ENCODE results near the gene AHI1. TPM values are rescaled to one million over a fixed set of nuclear protein-coding genes. Genes with fewer than 3 reads are reported as not detected.
"Not testable (repeated sequence)": the region's sequence is repeated elsewhere in the genome, so short reads cannot be mapped to it uniquely, and the experiment has no call there.

The AHI1 gene
- total RNA-seq, 1 experiment from 2014 or later = 8.9 TPM

DNA sequence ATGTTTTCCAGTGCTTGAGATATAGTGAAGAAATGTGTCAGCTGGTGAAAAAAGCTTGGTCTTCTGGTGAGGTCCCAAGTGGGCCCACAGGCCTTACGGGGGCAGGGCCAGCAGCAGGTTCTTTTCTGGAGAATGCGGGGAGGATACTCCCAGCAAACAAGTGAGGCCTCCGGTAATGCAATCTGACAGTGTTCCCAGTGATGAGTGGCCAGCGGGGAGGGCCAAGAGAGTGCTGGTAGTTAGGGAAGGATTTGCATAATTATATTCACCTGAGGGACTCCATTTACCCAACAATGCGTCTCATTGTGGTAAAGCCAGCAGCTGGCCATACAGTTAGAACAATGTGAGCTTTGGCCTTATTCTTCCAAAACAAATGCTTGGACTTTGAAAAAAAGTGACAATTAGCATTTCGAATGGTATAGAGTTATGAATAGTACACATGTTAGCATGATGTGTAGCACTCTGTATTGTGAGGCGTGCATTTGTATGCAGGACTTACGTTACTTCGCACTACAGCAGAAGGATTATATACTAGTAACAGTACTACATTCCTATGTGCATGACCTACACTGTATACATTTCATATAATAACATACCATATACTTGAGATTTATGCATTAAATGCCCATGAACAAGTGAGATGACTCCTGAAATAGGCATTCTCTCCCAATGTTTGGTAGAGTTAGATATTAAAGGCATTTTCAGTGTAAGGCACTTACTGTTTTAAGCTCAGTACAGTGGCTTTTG, 246.6 kb downstream of the AHI1 start:
- H3K9ac ChIP-seq (ENCODE audit: low read length) = no peak overlapping the region
- no peak for ATAC-seq
- POLR2A ChIA-PET (ENCODE audit: unreplicated experiment) = no interaction called here

GRCh38 chr6:135250234-135250633, 247.3 kb downstream of the AHI1 start:
- no peak for TF ChIP-seq EZH2 (IDR thresholded peaks at IDR 0.05; ENCODE audit: low read length, unreplicated experiment)
- TF ChIP-seq, protein P1, sequence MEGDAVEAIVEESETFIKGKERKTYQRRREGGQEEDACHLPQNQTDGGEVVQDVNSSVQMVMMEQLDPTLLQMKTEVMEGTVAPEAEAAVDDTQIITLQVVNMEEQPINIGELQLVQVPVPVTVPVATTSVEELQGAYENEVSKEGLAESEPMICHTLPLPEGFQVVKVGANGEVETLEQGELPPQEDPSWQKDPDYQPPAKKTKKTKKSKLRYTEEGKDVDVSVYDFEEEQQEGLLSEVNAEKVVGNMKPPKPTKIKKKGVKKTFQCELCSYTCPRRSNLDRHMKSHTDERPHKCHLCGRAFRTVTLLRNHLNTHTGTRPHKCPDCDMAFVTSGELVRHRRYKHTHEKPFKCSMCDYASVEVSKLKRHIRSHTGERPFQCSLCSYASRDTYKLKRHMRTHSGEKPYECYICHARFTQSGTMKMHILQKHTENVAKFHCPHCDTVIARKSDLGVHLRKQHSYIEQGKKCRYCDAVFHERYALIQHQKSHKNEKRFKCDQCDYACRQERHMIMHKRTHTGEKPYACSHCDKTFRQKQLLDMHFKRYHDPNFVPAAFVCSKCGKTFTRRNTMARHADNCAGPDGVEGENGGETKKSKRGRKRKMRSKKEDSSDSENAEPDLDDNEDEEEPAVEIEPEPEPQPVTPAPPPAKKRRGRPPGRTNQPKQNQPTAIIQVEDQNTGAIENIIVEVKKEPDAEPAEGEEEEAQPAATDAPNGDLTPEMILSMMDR (conservative IDR thresholded peaks at IDR 0.05; ENCODE audit: low read depth, low read length) = no peak
- TF ChIP-seq EZH2phosphoT487 (IDR thresholded peaks at IDR 0.05; ENCODE audit: borderline replicate concordance, low read length) = no peak
- CTCF ChIA-PET = no interaction called here
- POLR2A ChIA-PET (ENCODE audit: unreplicated experiment) = no interaction called here
- Histone ChIP-seq H3K9me3 (ENCODE audit: low read length) (no peaks in the 10 kb centered on the region), H3K27me3 (ENCODE audit: low read length) (no peaks in the 10 kb centered on the region), H3K27ac (ENCODE audit: low read length) (no peak overlapping the region; the same call in 1 of the 2 replicates), H3K9ac (ENCODE audit: low read length) (no peak overlapping the region), H3K4me1 (ENCODE audit: insufficient read depth, low read length) (peaks cover 15% of the 10 kb centered on the region; the same call in 1 of the 2 replicates), H4K20me1 (ENCODE audit: low read length) (no peaks in the 10 kb centered on the region), H3K9me2 (replicated peaks; ENCODE audit: low read length) (no peaks in the 10 kb centered on the region), H3K4me3 (ENCODE audit: low read length) (no peak overlapping the region), H3K4me2 (ENCODE audit: low read length) (no peak overlapping the region), H3K79me2 (ENCODE audit: low read length) (no peaks in the 10 kb centered on the region), H2AFZ (ENCODE audit: low read length) (no peak overlapping the region), H3K36me3 (ENCODE audit: low read depth, low read length) (no peaks in the 10 kb centered on the region), H3F3A (ENCODE audit: low read length, unreplicated experiment) (no peaks in the 10 kb centered on the region)
- ATAC-seq (no peak), DNase-seq (peak; percentile 14)
- BruUV-seq (replicated peaks) = no TSS peak
- intact Hi-C loops (cut with micrococcal nuclease) = no loop called here

More for the DNA sequence above, 246.6 kb downstream of the AHI1 start:
- no peak for DNase-seq
- Histone ChIP-seq H3K79me2 (ENCODE audit: low read length) (no peaks in the 10 kb centered on the region), H3K4me3 (ENCODE audit: low read length) (no peak overlapping the region), H3K4me1 (ENCODE audit: insufficient read depth, low read length) (peaks cover 15% of the 10 kb centered on the region; the same call in 1 of the 2 replicates), H3K27ac (ENCODE audit: low read length) (no peak overlapping the region), H3K9me3 (ENCODE audit: low read length) (no peaks in the 10 kb centered on the region), H3K4me2 (ENCODE audit: low read length) (no peak overlapping the region), H3K27me3 (ENCODE audit: low read length) (no peaks in the 10 kb centered on the region), H3K36me3 (ENCODE audit: low read depth, low read length) (no peaks in the 10 kb centered on the region), H4K20me1 (ENCODE audit: low read length) (no peaks in the 10 kb centered on the region), H3F3A (ENCODE audit: low read length, unreplicated experiment) (no peaks in the 10 kb centered on the region), H3K9me2 (replicated peaks; ENCODE audit: low read length) (no peaks in the 10 kb centered on the region), H2AFZ (ENCODE audit: low read length) (no peak overlapping the region)
- intact Hi-C loops (cut with micrococcal nuclease) = no loop called here
- BruUV-seq (replicated peaks) = no TSS peak
- CTCF ChIA-PET = no interaction called here
- TF ChIP-seq EZH2 (IDR thresholded peaks at IDR 0.05; ENCODE audit: low read length, unreplicated experiment) = no peak
- TF ChIP-seq, protein P1 (conservative IDR thresholded peaks at IDR 0.05; ENCODE audit: low read depth, low read length) = no peak
- no peak for TF ChIP-seq EZH2phosphoT487 (IDR thresholded peaks at IDR 0.05; ENCODE audit: borderline replicate concordance, low read length)

DNA sequence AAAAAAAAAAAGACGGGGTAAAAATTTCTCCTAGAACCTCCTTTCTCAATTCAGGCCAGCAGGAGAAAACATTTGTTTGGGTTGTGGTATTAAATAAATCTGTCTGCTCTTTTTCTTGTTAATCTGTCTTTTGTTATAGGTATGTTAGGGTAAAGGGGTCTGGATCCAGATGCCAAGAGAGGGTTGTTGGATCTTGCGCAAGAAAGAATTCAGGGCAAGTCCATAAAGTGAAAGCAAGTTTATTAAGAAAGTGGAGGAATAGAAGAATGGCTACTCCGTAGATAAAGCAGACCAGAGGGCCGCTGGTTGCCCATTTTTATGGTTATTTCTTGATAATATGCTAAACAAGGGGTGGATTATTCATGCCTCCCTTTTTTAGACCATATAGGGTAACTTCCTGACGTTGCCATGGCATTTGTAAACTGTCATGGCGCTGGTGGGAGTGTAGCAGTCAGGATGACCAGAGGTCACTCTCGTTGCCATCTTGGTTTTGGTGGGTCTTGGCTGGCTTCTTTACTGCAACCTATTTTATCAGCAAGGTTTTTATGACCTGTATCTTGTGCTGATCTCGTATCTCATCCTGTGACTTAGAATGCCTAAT, 251.0 kb downstream of the AHI1 start:
- POLR2A ChIA-PET (ENCODE audit: unreplicated experiment) = not testable (repeated sequence)

More for the DNA sequence above, 251.0 kb downstream of the AHI1 start:
- H3K79me2 ChIP-seq (ENCODE audit: low read length); CTCF ChIA-PET; H4K20me1 ChIP-seq (ENCODE audit: low read length); BruUV-seq (replicated peaks); H3K4me2 ChIP-seq (ENCODE audit: low read length); ATAC-seq; H3K27ac ChIP-seq (ENCODE audit: low read length); H3K27me3 ChIP-seq (ENCODE audit: low read length); H3K36me3 ChIP-seq (ENCODE audit: low read depth, low read length); H3K4me3 ChIP-seq (ENCODE audit: low read length); DNase-seq; intact Hi-C loops (cut with micrococcal nuclease); H2AFZ ChIP-seq (ENCODE audit: low read length); H3F3A ChIP-seq (ENCODE audit: low read length, unreplicated experiment); H3K9me3 ChIP-seq (ENCODE audit: low read length); H3K9me2 ChIP-seq (replicated peaks; ENCODE audit: low read length); H3K9ac ChIP-seq (ENCODE audit: low read length): not testable (repeated sequence)
- H3K4me1 ChIP-seq (ENCODE audit: insufficient read depth, low read length) = peaks cover 16% of the 10 kb centered on the region

Data from PC-3 (cell line).